Esophagus squamous epithelium (tissue), 4 donors: ENCODE results near the gene ZC3H14.

Source experiments
- POLR2A ChIP-seq, 4 donors: fragments of 450-650 bp; IDR thresholded peaks; one replicate each; pipeline ENCODE4 v1.6.1; 2017; ENCODE audit warnings: antibody characterized with exemption in 4 of 4, mild to moderate bottlenecking in 4 of 4, moderate library complexity in 3 of 4
- TF ChIP-seq, protein P1 (sequence below), 6 experiments: fragments of 450-650 bp in 4 of 6; fragments of 200-600 bp in 2 of 6; sonication (generic) in 2 of 6; IDR thresholded peaks; one replicate each; pipeline ENCODE4 v1.5.1; 2016 to 2019; ENCODE audit warnings: antibody characterized with exemption in 6 of 6, mild to moderate bottlenecking in 4 of 6, moderate library complexity in 4 of 6

DNA sequence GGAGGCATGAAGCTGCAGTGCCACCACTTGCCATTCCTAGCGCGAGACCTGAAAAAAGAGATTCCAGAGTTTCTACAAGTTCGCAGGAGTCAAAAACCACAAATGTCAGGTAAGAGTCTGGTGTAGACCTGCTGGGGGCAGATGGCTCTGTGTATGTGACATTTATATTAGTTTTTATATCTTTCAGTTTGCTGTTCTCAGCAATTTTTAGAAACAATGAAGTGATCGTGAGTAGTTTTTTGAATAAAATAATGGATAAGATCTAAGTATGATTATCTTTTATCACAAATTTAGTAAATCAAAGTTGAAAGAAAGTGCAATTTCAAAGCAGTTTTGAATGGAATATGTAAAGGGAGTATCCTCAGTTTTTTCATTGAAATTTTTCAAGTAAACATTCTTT, 9.3 kb downstream of the ZC3H14 start:
- TF ChIP-seq, protein P1, sequence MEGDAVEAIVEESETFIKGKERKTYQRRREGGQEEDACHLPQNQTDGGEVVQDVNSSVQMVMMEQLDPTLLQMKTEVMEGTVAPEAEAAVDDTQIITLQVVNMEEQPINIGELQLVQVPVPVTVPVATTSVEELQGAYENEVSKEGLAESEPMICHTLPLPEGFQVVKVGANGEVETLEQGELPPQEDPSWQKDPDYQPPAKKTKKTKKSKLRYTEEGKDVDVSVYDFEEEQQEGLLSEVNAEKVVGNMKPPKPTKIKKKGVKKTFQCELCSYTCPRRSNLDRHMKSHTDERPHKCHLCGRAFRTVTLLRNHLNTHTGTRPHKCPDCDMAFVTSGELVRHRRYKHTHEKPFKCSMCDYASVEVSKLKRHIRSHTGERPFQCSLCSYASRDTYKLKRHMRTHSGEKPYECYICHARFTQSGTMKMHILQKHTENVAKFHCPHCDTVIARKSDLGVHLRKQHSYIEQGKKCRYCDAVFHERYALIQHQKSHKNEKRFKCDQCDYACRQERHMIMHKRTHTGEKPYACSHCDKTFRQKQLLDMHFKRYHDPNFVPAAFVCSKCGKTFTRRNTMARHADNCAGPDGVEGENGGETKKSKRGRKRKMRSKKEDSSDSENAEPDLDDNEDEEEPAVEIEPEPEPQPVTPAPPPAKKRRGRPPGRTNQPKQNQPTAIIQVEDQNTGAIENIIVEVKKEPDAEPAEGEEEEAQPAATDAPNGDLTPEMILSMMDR (IDR thresholded peaks at IDR 0.05): no peak
- no peak for TF ChIP-seq POLR2A (IDR thresholded peaks at IDR 0.05)
